ENCODE measurements around the gene SP140L. TPM values are rescaled to one million over a fixed set of nuclear protein-coding genes. Genes with fewer than 3 reads are reported as not detected.

SP140L gene
- polyA plus RNA-seq, 1 of the 3 experiments (the other 2 are of a cell fraction), result 13.5 TPM

- TF ChIP-seq TCF12 (IDR thresholded peaks at IDR 0.05), result no peak
- no peak for TF ChIP-seq REST (IDR thresholded peaks at IDR 0.05; ENCODE audit: low read depth, low read length)
- TF ChIP-seq MEF2A (IDR thresholded peaks at IDR 0.05; ENCODE audit: borderline replicate concordance, low read depth), result no peak
- no peak for TF ChIP-seq EZH2phosphoT487 (IDR thresholded peaks at IDR 0.05; ENCODE audit: borderline replicate concordance, low read depth)
- no peak for TF ChIP-seq RAD21 (IDR thresholded peaks at IDR 0.05; ENCODE audit: low read length)
- no peak for TF ChIP-seq PBX3 (IDR thresholded peaks at IDR 0.05)
- TF ChIP-seq SIN3A (IDR thresholded peaks at IDR 0.05; ENCODE audit: borderline replicate concordance, low read depth, low read length), result no peak
- no peak for TF ChIP-seq JUND (IDR thresholded peaks at IDR 0.05)
- TF ChIP-seq NFIC (IDR thresholded peaks at IDR 0.05; ENCODE audit: borderline replicate concordance), result no peak
Observed at GRCh38 chr2:230295192-230295591, 31.8 kb upstream of the SP140L start (continued).

- H3K4me2 ChIP-seq, result no peak overlapping the region
- DNase-seq, result no peak
- H4K20me1 ChIP-seq (ENCODE audit: insufficient read depth), result no peaks in the 10 kb centered on the region
- H3K4me1 ChIP-seq (ENCODE audit: control insufficient read depth in 1 of 2, insufficient read depth in 2 of 2, low read depth in 1 of 2, low read length in 1 of 2), result no peaks in the 10 kb centered on the region
- CTCF ChIA-PET, result no interaction called here
- no peak overlapping the region for H3K4me3 ChIP-seq (ENCODE audit: low read depth in 2 of 2, low read length in 1 of 2)
- no peak overlapping the region for H3K27ac ChIP-seq (ENCODE audit: low read depth in 2 of 2, low read length in 1 of 2)
- no peaks in the 10 kb centered on the region for H3K79me2 ChIP-seq (ENCODE audit: insufficient read depth)
- H3K9ac ChIP-seq, result no peak overlapping the region
- H3K9me3 ChIP-seq, result no peaks in the 10 kb centered on the region
- H2AFZ ChIP-seq (ENCODE audit: low read depth), result no peak overlapping the region
- POLR2A ChIA-PET, result no interaction called here
- H3K9me2 ChIP-seq, result no peaks in the 10 kb centered on the region
- no peaks in the 10 kb centered on the region for H3K36me3 ChIP-seq (replicated peaks in 1 of 2; ENCODE audit: control insufficient read depth in 1 of 2, insufficient read depth in 2 of 2, low read length in 1 of 2)
- H3K27me3 ChIP-seq (ENCODE audit: insufficient read depth), result no peaks in the 10 kb centered on the region; the same call in 1 of the 2 replicates
- TF ChIP-seq FOXJ3 (CRISPR knock-in tag; IDR thresholded peaks at IDR 0.05) (no peak), PBX3 (IDR thresholded peaks at IDR 0.05) (no peak), SIN3A (IDR thresholded peaks at IDR 0.05; ENCODE audit: borderline replicate concordance, low read depth, low read length) (no peak), SMC3 (IDR thresholded peaks at IDR 0.05; ENCODE audit: low read depth, low read length) (no peak), MEF2A (IDR thresholded peaks at IDR 0.05; ENCODE audit: borderline replicate concordance, low read depth) (no peak), RFX5 (IDR thresholded peaks at IDR 0.05; ENCODE audit: low read length) (no peak)
- H3F3A ChIP-seq (replicated peaks; ENCODE audit: insufficient read depth), result no peaks in the 10 kb centered on the region
Observed at GRCh38 chr2:230296917-230297316, 30.1 kb upstream of the SP140L start.

All from SK-N-SH (cell line).